PC-3 (cell line): ENCODE measurements around the gene ARL16.

Experiments
- EZH2 ChIP-seq: fragments of 300-600 bp; sonication (generic); IDR thresholded peaks from one replicate; pipeline ENCODE4 v1.6.1; 2017; ENCODE audit warnings: antibody characterized with exemption, mild to moderate bottlenecking, low read length; ENCODE audit not compliant: unreplicated experiment
- EZH2phosphoT487 ChIP-seq: fragments of 300-600 bp; sonication (generic); IDR thresholded peaks from 2 replicates; pipeline ENCODE4 v1.6.1; 2018; ENCODE audit warnings: mild to moderate bottlenecking, antibody characterized with exemption, low read length, borderline replicate concordance
- TF ChIP-seq, protein P1 (sequence below): fragments of 300-600 bp; sonication (generic); conservative IDR thresholded peaks from 2 replicates; pipeline ENCODE4 v1.5.1; 2017; ENCODE audit warnings: antibody characterized with exemption, low read depth, mild to moderate bottlenecking, low read length

DNA sequence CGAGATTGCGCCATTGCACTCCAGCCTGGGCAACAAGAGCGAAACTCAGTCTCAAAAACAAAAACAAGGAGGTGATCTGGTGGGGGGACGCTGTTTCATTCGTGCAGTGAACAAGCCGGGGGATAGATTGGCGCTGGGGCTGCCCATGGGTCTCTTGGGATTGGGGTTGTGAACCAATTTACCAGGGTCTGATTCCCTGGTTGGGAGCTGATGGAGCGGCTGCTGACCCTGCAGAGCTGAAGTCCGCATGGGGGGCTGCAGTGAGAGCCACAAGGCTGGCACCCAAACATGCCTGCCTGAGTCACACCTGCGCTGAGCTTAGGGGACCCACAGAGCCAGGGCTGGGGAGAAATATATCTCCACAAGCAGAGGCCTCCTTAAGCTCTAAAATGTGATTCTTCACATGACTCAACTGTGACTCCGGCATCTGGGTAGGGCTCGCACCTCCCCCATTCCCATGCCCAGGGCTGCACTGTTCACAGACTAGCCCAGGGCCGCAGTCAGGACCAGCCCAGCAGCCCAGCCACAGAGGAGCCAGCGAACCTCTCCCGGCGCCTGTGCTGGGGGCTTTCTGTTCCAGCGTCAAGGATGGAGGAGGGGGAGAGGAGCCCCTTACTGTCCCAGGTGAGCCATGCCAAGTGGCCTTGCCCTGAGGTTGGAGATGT lies 41.6 kb downstream of the ARL16 start:
- TF ChIP-seq, protein P1, sequence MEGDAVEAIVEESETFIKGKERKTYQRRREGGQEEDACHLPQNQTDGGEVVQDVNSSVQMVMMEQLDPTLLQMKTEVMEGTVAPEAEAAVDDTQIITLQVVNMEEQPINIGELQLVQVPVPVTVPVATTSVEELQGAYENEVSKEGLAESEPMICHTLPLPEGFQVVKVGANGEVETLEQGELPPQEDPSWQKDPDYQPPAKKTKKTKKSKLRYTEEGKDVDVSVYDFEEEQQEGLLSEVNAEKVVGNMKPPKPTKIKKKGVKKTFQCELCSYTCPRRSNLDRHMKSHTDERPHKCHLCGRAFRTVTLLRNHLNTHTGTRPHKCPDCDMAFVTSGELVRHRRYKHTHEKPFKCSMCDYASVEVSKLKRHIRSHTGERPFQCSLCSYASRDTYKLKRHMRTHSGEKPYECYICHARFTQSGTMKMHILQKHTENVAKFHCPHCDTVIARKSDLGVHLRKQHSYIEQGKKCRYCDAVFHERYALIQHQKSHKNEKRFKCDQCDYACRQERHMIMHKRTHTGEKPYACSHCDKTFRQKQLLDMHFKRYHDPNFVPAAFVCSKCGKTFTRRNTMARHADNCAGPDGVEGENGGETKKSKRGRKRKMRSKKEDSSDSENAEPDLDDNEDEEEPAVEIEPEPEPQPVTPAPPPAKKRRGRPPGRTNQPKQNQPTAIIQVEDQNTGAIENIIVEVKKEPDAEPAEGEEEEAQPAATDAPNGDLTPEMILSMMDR: no peak
- TF ChIP-seq EZH2 (no peak), EZH2phosphoT487 (no peak)
